LoVo (cell line): ENCODE results near the gene MEF2A.
"Not testable (repeated sequence)": the region's sequence is repeated elsewhere in the genome, so short reads cannot be mapped to it uniquely, and the experiment has no call there.

Experiments
- DNase-seq: peaks from one replicate; pipeline ENCODE4 v3.0.0-alpha.2; 2016; ENCODE audit warnings: low spot score

MEF2A gene

DNA sequence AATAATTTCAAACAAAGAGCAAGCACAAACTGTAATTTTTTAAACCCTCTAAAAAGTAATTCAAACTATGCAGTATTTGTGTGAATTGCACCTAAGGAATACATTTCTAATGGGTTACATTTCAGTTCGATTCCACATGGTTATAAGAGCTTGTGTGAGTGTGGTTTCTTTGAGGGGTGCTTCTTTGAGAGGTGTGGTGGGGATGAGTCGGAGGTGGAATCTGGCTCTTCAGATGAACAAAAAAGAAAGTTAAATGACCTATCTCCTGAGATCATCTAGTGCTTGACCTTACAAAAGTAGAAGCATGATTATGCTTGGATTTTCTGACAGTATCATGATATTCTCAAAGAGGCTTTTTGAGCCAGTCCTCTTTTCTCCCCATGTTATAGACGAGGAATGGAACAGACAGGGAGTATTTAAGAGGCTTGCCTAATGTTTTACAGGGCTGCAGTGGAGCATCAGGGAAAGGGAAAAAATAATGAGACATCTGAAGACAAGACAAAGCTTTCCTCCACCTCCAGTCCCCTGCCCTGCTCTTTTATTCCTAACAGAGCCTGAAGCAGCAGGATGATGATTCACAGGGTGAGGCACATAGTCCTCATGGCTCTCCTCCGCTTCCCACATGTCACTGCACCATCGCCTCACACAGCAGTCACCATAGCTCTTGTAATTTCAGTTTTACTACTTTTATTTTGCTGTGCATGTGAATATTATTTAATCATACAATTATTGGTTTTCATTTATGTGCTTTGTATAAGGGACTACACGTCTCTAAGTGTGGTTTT, 85.4 kb downstream of the MEF2A start:
- DNase-seq, result no peak

- no peak for DNase-seq
Observed at GRCh38 chr15:99656205-99656604, 90.4 kb downstream of the MEF2A start.

DNA sequence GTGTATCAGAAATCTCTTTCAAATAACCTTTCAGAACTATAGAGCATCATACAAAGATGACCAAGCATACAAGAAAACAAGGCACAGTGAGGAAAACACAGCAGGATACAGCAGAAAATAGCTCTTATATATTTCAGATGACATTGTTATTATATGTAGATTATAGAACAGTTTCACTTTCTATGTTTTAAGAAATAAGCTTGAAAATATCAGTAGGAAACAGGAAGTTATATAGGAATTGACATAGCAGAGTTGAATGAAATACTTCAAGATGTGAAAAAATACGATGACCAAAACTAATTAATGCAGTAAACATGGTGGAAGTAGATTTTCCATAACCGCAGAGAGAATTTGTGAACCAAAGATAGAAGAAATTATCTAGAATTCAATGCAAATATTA, 92.2 kb downstream of the MEF2A start:
- DNase-seq, result no peak

DNA sequence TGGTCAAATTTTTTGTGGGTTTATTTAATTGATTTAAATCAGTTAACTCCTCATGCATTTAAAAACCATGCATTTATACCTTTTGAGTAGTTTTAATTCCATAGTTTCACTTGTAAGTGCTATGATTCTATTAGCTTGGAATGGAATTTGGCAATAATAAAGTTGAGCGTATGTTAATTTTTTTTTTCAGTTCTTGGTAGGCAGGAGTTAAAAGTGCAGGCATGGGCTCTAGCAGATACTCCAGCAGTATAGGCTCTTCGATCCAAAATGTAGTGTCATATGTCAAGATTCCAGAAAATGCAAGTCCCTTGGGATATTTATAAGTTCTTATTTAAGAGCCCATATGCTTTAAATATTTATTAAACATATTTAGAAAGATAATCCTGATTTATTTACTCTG, 97.1 kb downstream of the MEF2A start:
- no peak for DNase-seq

GRCh38 chr15:99666073-99666472, 100.3 kb downstream of the MEF2A start:
- DNase-seq, result not testable (repeated sequence)

DNA sequence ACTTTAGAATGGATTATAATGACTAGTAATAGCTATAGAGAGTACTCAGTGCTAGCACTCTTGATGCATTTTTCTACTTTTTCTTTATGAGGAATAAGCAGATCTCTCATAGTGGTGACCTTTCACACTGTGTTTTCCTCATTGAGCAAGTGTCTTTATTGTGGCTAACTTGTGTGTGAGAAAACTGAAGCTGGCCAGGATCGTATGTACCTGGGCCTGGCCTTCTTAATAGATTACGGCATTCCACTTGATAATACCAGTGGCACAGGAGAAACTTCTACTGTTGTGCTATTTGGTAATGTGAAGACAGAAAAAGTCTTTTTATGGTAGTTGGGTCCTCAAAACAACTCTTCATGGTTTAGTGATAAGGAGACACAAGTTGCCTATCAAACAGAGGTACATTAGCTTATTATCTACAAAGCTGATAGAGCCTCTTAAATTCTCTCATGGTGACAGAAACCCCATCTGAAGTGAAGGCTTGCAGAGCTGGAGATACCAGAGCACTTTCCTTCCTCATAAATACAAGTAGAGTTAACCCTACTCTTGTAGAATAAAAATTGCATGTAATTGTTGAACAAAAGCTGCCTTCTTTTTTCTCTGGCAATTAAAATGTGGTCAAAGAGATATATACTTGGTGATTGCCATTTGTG, 102.9 kb downstream of the MEF2A start:
- no peak for DNase-seq

- DNase-seq, result no peak
Observed at GRCh38 chr15:99669250-99669649, 103.5 kb downstream of the MEF2A start.

- no peak for DNase-seq
Observed at GRCh38 chr15:99671926-99672635, 106.3 kb downstream of the MEF2A start.

GRCh38 chr15:99673111-99673510, 107.3 kb downstream of the MEF2A start:
- DNase-seq, result no peak

- no peak for DNase-seq
Observed at GRCh38 chr15:99674279-99674678, 108.5 kb downstream of the MEF2A start.

GRCh38 chr15:99677540-99678134, 111.9 kb downstream of the MEF2A start:
- DNase-seq, result no peak

DNA sequence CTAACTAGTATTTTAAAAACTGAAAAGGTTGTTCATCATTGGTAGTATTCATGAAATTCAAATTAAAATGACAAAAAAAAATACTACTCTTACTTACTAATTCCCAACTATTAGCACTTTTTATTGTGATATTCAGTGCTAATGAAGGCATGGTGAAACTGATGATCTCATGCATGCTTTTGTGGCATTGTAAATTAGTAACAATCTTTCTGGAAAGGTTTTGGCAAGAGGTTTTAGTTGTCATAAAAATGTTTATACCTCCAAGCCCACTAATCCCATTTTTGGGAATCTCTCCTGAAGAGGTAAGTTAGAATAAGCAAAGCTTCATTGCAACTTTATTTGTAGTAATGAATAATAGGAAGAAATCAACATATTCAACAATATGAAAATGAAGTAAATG, 114.5 kb downstream of the MEF2A start:
- no peak for DNase-seq

DNA sequence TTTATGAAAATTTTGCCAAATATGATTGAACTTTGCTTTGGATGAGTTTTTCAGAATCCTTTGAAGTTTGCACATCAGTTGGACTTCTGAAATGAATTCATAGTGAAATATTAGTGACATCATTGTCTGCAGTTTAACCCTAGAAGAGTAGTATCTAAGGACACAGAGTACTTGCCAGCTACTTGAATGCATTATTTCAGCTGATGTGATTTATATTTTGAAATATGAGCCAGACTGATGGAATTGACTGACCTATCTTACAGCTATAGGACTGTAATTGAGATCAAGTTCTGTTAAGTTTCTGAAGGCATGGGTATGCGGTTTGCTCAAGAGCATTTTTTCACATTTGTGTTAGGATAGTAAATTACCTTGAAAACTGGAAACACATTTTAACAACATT, 116.2 kb downstream of the MEF2A start:
- DNase-seq, result no peak

GRCh38 chr15:99682455-99682854, 116.7 kb downstream of the MEF2A start:
- DNase-seq, result no peak

GRCh38 chr15:99683000-99683670, 117.4 kb downstream of the MEF2A start:
- no peak for DNase-seq

GRCh38 chr15:99686290-99686689, 120.5 kb downstream of the MEF2A start:
- DNase-seq, result no peak

DNA sequence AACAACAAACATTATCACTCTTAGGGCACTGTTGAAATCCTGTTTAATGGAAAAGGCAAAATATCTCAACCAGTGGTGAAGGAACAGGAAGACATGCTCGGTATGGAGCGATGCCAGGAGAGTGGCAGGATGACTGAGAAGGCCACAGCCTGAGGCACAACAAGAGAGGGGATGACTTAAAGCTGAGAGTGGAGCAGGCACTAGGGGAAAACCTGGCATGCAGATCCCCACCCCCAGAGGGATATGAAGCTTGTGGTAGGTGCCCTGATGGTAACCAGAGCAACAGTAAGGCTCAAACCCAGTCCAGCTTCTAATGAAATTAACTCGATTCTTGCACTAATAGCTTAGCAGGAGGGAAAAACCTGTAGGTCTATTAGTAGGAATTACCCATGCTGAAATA, 127.0 kb downstream of the MEF2A start:
- no peak for DNase-seq

- no peak for DNase-seq
Observed at GRCh38 chr15:99696096-99696495, 130.3 kb downstream of the MEF2A start.

- no peak for DNase-seq
Observed at GRCh38 chr15:99702895-99703602, 137.3 kb downstream of the MEF2A start.

- DNase-seq, result peak; percentile 82
Observed at GRCh38 chr15:99703603-99704443, 138.0 kb downstream of the MEF2A start.

- DNase-seq, result peak; percentile 91
Observed at GRCh38 chr15:99704444-99704838, 138.7 kb downstream of the MEF2A start.
